SU-DHL-6 (cell line): ENCODE results near the gene UFD1.

ENCODE experiments used
- H2AFZ ChIP-seq: fragments of 200-600 bp; sonication (generic); 2 replicates; pipeline ENCODE4 v1.6.1; 2014; ENCODE audit warnings: low read depth, mild to moderate bottlenecking, moderate library complexity, mixed read lengths, antibody characterized with exemption, low read length; ENCODE audit not compliant: severe bottlenecking
- H3F3A ChIP-seq: fragments of 200-600 bp; shearing (Covaris generic); 2 replicates; pipeline ENCODE4 v1.6.0; 2016; ENCODE audit warnings: antibody characterized with exemption, mild to moderate bottlenecking; ENCODE audit not compliant: insufficient read depth
- H3K27ac ChIP-seq: fragments of 200-600 bp; sonication (generic); 2 replicates; pipeline ENCODE4 v1.5.1; 2016; ENCODE audit warnings: low read depth, mild to moderate bottlenecking, low read length, moderate library complexity, mixed read lengths
- H3K27me3 ChIP-seq: fragments of 200-600 bp; sonication (generic), shearing (Covaris generic); 2 replicates; pipeline ENCODE4 v1.6.0; 2014; ENCODE audit warnings: mild to moderate bottlenecking, low read length
- H3K36me3 ChIP-seq: fragments of 200-600 bp; sonication (generic); 2 replicates; pipeline ENCODE4 v1.6.1; 2014; ENCODE audit warnings: mild to moderate bottlenecking, low read length, mixed read lengths
- H3K4me2 ChIP-seq: fragments of 300-600, 200-600 bp; shearing (Covaris generic), sonication (generic); 2 replicates; pipeline ENCODE4 v1.6.0; 2014; ENCODE audit warnings: low read length, low read depth, mild to moderate bottlenecking; ENCODE audit not compliant: poor library complexity, severe bottlenecking
- H3K4me3 ChIP-seq: fragments of 200-600 bp; sonication (generic); 2 replicates; pipeline ENCODE4 v1.5.1; 2014; ENCODE audit warnings: antibody characterized with exemption, low read length, mild to moderate bottlenecking, mixed read lengths; ENCODE audit not compliant: insufficient read depth, poor library complexity, severe bottlenecking
- H3K79me2 ChIP-seq: fragments of 200-600 bp; sonication (generic); 2 replicates; pipeline ENCODE4 v1.6.1; 2014; ENCODE audit warnings: mild to moderate bottlenecking, low read length, moderate library complexity; ENCODE audit not compliant: insufficient read depth
- H3K9ac ChIP-seq: fragments of 200-600 bp; sonication (generic); 2 replicates; pipeline ENCODE4 v1.7.0; 2014; ENCODE audit warnings: mild to moderate bottlenecking, low read length
- H3K9me2 ChIP-seq: fragments of 200-600 bp; sonication (generic); replicated peaks from 2 replicates; pipeline ENCODE4 v1.6.1; 2014; ENCODE audit warnings: low read length; ENCODE audit not compliant: insufficient read depth
- H3K9me3 ChIP-seq: fragments of 200-600 bp; sonication (generic); 2 replicates; pipeline ENCODE4 v1.6.1; 2014; ENCODE audit warnings: low read length, mixed read lengths; ENCODE audit not compliant: insufficient read depth
- H4K20me1 ChIP-seq: fragments of 200-600 bp; sonication (generic); 2 replicates; pipeline ENCODE4 v1.6.1; 2014; ENCODE audit warnings: low read depth, mild to moderate bottlenecking, antibody characterized with exemption, low read length, moderate library complexity, mixed read lengths
- EZH2phosphoT487 ChIP-seq: fragments of 200-600 bp; sonication (generic), shearing (Covaris generic); conservative IDR thresholded peaks from 2 replicates; pipeline ENCODE4 v1.6.1; 2018; ENCODE audit warnings: mild to moderate bottlenecking, antibody characterized with exemption, low read length, moderate library complexity, mixed read lengths
- TF ChIP-seq, protein P1 (sequence below): fragments of 200-600 bp; sonication (generic); IDR thresholded peaks from one replicate; pipeline ENCODE4 v1.5.1; 2017; ENCODE audit warnings: antibody characterized with exemption, mild to moderate bottlenecking, low read length, moderate library complexity; ENCODE audit not compliant: insufficient read depth, poor library complexity, severe bottlenecking

The UFD1 gene

DNA sequence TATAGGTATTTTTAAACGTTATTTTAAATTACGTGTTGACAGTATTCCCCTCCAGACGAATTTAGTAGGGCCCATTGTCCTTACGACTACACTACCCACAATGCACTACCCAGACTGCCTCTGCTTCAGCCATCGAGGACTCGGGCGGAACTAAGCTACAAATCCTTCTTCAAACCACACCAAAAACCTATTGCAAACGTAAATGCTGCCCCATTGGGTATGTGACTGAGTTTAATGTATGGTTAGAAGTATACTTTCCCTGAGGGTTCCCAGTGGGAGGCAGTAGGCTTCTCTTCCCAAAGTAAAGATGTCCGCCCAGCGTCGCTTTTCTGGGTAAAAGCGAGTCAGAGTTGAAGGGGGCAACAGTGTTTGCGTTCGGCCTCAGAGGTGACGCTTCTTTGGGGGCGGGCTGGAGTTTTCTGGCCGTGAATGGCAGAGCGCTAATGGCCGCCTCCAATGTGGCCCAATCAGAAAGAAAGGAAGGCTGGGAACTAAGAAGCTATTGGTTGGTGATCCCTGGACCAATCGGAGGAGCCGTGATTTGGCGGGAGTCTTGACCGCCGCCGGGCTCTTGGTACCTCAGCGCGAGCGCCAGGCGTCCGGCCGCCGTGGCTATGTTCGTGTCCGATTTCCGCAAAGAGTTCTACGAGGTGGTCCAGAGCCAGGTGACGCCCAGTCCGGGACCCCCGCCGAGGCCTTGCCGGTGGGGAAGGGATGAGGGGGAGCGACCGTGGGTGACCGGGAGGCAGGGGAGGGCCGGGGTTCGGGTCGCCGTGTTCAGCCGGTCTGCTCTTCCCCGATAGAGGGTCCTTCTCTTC lies 571 bp upstream of the UFD1 start, which contains the start of gene CDC45:
CDC45 (plus strand) TSS at position 566 of the 818 bp plus-strand sequence; CDS start at position 615, 49 bp downstream.
- Histone ChIP-seq H3K4me2 (peak within 1 kb of the TSS; percentile 98), H3F3A (no peaks in the 10 kb centered on the region), H3K9ac (peak within 1 kb of the TSS; percentile 85), H3K9me3 (no peaks in the 10 kb centered on the region), H2AFZ (peak within 1 kb of the TSS; percentile 68), H3K9me2 (no peaks in the 10 kb centered on the region), H3K36me3 (no peaks in the 10 kb centered on the region), H3K27me3 (no peaks in the 10 kb centered on the region), H3K79me2 (peaks cover 41% of the 10 kb centered on the region), H4K20me1 (no peaks in the 10 kb centered on the region), H3K27ac (peak within 1 kb of the TSS; percentile 89), H3K4me3 (peak within 1 kb of the TSS; percentile 84)
- TF ChIP-seq, protein P1, sequence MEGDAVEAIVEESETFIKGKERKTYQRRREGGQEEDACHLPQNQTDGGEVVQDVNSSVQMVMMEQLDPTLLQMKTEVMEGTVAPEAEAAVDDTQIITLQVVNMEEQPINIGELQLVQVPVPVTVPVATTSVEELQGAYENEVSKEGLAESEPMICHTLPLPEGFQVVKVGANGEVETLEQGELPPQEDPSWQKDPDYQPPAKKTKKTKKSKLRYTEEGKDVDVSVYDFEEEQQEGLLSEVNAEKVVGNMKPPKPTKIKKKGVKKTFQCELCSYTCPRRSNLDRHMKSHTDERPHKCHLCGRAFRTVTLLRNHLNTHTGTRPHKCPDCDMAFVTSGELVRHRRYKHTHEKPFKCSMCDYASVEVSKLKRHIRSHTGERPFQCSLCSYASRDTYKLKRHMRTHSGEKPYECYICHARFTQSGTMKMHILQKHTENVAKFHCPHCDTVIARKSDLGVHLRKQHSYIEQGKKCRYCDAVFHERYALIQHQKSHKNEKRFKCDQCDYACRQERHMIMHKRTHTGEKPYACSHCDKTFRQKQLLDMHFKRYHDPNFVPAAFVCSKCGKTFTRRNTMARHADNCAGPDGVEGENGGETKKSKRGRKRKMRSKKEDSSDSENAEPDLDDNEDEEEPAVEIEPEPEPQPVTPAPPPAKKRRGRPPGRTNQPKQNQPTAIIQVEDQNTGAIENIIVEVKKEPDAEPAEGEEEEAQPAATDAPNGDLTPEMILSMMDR, result no peak
- TF ChIP-seq EZH2phosphoT487, result no peak

DNA sequence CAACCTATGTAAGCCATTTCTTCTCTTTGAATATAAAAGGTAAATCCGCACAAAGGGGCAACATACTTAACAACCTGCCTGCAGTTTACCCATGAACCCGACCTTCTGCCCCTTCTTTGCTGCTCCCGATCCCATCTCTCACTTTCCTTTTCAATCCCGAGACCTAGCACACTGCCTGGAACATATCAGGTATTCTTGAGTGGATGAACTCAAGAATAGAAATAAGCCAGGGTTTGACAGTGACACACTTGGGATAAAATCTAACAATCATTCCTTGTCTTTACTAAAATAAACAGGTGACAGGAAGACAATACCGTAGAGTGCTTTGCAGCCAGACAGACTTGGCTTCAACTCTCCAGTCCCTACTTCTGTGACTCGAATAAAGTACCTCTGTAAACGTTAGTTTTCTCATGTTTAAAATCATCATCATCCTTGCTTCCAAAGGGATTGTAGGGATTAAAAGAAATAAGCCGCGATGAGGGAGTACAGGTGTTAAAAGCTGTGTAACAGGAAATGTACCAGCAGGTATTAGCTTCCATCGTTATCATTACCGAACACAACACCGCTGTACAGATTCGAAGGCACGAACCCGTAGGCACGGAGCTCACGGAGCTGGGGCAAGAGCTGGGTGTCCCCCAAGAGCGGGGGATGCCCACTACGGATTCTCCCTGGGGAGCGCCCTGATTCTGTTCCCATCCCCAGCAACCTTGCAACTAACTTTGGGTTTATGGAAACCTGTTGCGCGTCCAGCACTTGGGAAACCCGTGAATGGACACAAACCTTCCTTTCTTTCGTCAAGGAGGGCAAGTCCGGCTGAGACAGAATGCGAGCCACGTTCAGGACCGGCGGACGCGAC lies 720 bp downstream of the UFD1 start:
- H3K9me2 ChIP-seq, result no peaks in the 10 kb centered on the region
- no peak for TF ChIP-seq EZH2phosphoT487
- TF ChIP-seq, protein P1, result no peak
- no peak overlapping the region for H2AFZ ChIP-seq
- H3K9me3 ChIP-seq, result no peaks in the 10 kb centered on the region
- H3K9ac ChIP-seq, result peak overlapping the region; percentile 85
- peak overlapping the region; percentile 84 for H3K4me3 ChIP-seq
- H4K20me1 ChIP-seq, result no peaks in the 10 kb centered on the region
- no peaks in the 10 kb centered on the region for H3F3A ChIP-seq
- H3K36me3 ChIP-seq, result no peaks in the 10 kb centered on the region
- H3K79me2 ChIP-seq, result peaks cover 41% of the 10 kb centered on the region
- peak overlapping the region; percentile 89; the same call in 1 of the 2 replicates for H3K27ac ChIP-seq
- H3K27me3 ChIP-seq, result no peaks in the 10 kb centered on the region
- peak overlapping the region; percentile 98 for H3K4me2 ChIP-seq

- H3K27ac ChIP-seq, result peak overlapping the region; percentile 36; the same call in 1 of the 2 replicates
- no peaks in the 10 kb centered on the region for H3K9me3 ChIP-seq
- H4K20me1 ChIP-seq, result no peaks in the 10 kb centered on the region
- TF ChIP-seq, protein P1, result no peak
- TF ChIP-seq EZH2phosphoT487, result no peak
- no peaks in the 10 kb centered on the region for H3K9me2 ChIP-seq
- H3K27me3 ChIP-seq, result no peaks in the 10 kb centered on the region
- no peaks in the 10 kb centered on the region for H3K36me3 ChIP-seq
- no peak overlapping the region for H2AFZ ChIP-seq
- H3K9ac ChIP-seq, result peak overlapping the region; percentile 85
- H3K4me2 ChIP-seq, result peak overlapping the region; percentile 98
- H3K79me2 ChIP-seq, result peaks cover 41% of the 10 kb centered on the region
- H3F3A ChIP-seq, result no peaks in the 10 kb centered on the region
- peak overlapping the region; percentile 84 for H3K4me3 ChIP-seq
Observed at GRCh38 chr22:19477321-19478044, 1.5 kb downstream of the UFD1 start.
